NCI-H460 (cell line): Measurements from ENCODE around the gene WHAMM. TPM values are rescaled to one million over a fixed set of nuclear protein-coding genes. Genes with fewer than 3 reads are reported as not detected.

Source experiments
- DNase-seq: peaks from one replicate; pipeline ENCODE4 v3.0.0-alpha.2; 2016; ENCODE audit warnings: low read depth; ENCODE audit errors: extremely low read depth
- total RNA-seq: library from RNA; depleted of rRNA; stranded (reverse); fragments of >200 nt; shearing (Covaris generic); gene quantifications from 2 replicates; pipeline ENCODE4 v1.2.3, GENCODE V29; 2014

The WHAMM gene
- total RNA-seq, 1 experiment from 2014 or later = 4.4 TPM

- DNase-seq = no peak
Measured at GRCh38 chr15:82832601-82833361, 23.4 kb downstream of the WHAMM start.

- no peak for DNase-seq
Measured at GRCh38 chr15:82833362-82833682, 23.9 kb downstream of the WHAMM start.

- no peak for DNase-seq
Measured at GRCh38 chr15:82835391-82835917, 26.0 kb downstream of the WHAMM start.

DNA sequence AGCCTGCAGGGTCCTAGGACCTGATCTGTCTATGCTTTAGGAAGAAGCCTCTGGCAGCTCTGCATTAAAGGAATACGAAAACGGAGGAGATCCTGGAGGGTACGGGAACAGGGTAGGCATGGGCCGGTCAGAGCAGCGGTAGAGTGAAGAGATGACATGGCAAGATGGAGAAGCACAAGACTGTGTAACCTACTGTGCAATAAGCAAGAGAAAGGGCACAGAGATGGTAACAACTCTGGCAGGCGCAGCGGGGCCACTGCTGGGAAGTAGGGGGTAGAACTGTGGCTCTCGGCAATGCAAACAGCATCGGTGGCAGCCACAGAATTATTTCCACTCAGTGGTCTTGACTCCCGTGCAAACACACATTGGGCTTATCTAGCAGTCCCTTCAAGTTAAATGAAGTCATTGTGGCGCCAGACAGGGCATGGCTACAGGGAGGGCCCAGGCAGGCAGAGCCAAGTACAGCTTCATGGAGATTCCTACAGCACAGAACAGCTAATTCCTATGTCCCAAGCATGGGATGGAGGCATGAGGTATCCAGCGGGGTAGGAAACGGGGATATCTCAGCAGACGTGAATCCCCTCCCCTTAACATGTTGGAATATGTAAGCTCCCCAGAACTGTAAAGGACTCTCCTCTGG, 28.8 kb downstream of the WHAMM start:
- DNase-seq = no peak

DNA sequence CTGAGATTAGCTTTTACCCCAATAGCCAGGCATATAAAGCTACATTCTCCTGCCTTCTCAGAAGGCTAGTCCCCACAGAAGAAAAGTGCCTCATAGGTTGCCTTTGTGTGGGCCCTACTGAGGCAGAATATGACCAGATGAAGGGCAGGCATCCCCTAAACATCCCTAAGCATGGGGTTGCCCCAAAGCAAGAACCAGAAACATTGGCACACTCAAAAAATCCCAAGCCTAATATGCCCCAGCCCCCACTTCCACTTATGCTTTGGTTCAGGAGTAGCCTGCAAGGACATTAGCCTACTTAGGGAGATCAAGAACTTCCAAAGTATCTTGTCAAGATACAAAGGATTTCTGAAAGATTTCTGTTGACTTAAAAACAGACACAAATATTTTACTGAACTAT, 29.7 kb downstream of the WHAMM start:
- DNase-seq = no peak

DNA sequence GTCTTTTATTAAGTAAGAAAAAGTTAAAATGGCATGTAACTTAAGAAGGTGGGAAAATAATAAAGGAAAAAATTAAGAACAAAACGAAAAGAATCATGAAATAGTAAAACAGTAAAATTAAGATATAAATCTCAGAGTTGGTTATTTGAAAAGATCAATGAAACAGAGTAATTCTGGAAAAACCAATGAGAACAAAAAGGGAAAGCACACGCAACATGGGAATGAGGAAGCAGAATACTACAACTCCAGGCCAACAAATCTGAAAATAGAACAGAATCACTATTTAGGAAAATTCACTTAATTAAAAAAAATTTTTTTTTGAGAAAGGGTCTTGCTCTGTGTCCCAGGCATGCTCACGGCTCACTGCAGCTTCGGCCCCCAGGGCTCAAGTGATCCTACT, 30.7 kb downstream of the WHAMM start:
- DNase-seq = no peak

- DNase-seq = no peak
Measured at GRCh38 chr15:82843566-82843965, 34.1 kb downstream of the WHAMM start.

DNA sequence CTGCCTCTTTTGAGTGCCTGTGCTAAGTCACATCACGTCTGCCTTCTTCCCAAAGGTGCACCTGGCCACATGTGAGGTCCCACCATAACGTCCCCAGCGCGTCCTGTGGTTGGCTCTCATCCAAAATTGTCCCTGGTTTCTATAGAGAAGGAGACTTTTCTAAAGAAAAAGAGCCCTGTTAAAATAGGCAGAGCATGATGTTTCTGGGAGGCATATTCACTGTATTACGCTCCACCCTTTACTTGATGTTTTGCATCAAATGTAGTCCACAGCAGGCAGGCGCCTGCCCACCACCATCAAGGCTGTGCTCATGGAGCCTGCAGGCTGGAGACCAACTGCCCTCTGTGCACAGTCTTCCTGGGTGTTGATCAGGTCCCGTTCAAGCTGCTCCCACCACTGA, 36.3 kb downstream of the WHAMM start:
- DNase-seq = no peak

GRCh38 chr15:82846621-82847020, 37.2 kb downstream of the WHAMM start:
- DNase-seq = no peak

GRCh38 chr15:82847703-82848102, 38.3 kb downstream of the WHAMM start:
- no peak for DNase-seq

DNA sequence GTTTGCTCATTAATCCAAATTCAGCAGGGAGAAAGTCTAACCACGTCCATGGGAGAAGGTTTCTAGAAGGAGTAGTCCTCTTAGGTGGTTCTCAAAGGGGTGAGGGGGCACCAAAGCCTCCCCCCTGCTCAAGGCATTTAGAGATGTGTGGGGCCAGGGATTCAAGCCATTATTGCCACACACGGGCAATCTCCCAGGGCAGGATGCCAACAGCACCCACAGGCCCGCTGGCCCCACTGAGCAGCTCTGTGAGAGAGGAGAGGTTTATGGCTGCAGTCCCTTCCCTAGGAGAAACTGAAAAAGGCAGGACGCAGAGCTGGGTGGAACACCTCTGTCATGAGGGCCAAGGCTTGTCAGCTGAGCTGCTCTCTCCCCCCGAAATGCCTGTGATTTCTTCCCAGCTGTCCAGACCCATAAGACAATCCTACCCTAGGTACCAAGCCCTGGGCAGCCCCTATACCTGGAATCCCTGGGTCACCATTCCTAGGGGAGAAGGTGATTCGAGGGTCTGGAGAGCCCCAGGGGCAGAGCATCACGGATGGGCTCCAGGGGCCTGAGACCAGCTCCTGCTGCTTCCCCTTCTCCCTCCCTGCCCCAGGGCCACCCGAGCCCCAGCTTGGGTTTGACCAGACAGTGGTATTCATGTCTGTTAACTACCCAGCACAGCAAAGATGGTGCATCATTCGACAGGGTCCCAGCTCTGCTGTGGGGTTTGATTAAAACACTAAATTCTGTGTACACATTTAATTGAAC, 39.0 kb downstream of the WHAMM start:
- DNase-seq = no peak

GRCh38 chr15:82849556-82850512, 40.4 kb downstream of the WHAMM start:
- DNase-seq = peak; percentile 80

- DNase-seq = no peak
Measured at GRCh38 chr15:82850731-82851130, 41.3 kb downstream of the WHAMM start.

DNA sequence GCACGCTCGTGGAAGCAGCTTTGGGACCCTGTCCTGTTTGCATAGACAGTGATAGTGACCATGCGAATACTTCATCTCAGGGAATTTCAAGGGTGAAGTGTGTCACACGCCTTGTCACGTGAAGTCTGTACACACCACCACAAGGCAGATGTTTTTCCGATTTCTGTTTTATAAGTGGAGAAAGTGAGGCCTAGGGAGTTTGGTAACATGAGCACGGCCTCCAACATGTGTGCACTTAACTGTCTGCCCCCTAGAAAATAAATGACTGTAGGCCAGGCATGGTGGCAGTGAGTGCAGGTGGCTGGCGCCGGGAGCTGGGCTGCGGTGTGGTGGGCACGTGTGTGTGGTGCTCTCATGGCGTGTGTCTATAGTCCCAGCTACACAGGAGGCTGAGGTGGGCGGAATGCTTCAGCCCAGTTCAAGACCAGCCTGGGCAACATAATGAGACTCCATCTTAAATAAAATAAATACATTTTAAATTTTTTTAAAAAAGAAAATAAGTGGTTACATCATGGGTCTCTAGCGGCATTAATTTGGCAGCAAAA, 42.0 kb downstream of the WHAMM start:
- DNase-seq = no peak

DNA sequence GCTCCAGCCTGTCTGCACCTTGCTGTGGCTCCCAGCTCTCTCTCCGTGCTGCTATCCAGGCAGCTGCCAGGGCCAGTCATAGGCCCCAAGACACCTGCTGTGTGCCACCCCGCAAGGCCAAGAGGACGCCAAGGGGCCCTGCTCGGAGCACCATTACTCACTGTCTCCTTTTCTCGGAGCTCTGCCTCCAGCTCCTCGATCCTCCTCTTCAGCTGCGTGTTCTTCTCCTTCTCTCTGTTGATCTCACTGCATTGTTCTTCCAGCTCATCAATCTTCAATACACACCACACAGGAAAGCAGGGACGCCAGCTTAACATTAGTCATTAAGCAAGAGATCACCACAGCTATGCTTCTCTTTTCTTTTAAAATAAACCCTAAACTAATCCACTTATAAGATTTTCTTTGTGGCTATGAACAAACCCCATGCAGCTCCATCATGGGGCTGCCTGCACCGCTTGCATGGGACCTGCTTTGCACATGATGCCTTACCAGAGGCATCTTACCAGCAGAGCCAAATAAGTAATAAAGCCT, 42.6 kb downstream of the WHAMM start:
- no peak for DNase-seq

DNA sequence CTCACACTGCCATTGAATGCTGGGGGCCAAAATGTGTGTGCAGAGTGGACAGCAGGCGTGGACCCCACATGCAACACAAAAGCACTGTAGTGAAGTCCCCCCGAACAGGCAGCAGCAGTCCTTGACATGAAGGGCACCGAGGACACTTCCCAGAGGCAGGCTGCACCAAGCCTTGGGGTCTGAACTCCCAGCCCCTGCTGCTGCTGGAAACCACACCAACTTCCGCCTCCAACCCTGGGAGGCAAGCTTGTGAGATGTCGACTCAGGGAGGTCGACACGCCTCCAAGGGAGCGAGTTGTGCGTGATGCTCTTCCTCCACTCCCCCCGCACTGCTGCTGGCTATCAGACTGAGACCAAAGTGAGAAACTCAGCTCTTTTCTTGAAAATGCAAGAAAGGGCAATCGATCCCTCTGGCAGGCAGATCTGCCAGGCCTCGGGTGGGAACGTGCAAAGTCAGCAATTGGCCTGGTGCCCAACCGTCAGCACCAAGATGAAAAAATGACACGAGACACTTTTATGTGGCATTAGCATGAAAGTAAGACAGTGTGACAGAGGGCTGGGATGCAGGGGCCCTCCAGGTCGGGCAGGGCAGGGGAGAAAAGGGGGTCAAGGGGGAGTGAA, 43.6 kb downstream of the WHAMM start:
- DNase-seq = no peak

DNA sequence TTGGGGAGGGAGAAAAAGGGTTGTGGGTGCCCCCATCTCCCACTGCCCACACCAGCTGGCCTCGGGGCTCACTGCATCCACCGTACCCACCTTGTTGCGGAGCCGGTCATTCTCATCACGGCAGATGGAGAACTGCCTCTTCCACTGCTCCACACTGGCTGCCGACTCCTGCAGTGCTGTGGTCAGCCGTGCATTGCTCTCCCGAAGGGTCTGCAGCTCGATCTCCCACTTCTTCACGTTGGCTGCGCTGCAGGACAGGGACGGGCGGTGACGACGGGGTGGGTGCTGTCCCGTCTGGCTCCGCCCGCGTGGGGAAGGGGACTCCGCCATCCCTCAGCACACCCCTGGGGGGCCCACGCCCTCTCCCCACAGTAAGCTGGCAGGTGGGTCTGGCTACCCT, 45.1 kb downstream of the WHAMM start:
- DNase-seq = no peak

GRCh38 chr15:82855286-82856100, 46.1 kb downstream of the WHAMM start:
- DNase-seq = no peak
